Activated T-helper 17 cell treated with anti-CD3 and anti-CD28 coated beads, Interleukin-2, amount 50 U/mL, for 72 hours (primary cell): Measurements from ENCODE around the gene KCNN4. TPM values are rescaled to one million over a fixed set of nuclear protein-coding genes. Genes with fewer than 3 reads are reported as not detected.
"Not testable (repeated sequence)": the region's sequence is repeated elsewhere in the genome, so short reads cannot be mapped to it uniquely, and the experiment has no call there.

ENCODE experiments used
- ATAC-seq: fragments of 150-1000 bp; cut with Tn5 transposase; replicated peaks from 2 replicates; pipeline ENCODE4 v1.10.0; 2021; ENCODE audit warnings: mild to moderate bottlenecking, moderate library complexity
- H3K27ac Mint-ChIP-seq: one replicate; pipeline ENCODE4 v1.8.0; 2022; ENCODE audit warnings: mixed read lengths
- H3K27me3 Mint-ChIP-seq: one replicate; pipeline ENCODE4 v1.8.0; 2022; ENCODE audit warnings: mixed read lengths
- H3K36me3 Mint-ChIP-seq: one replicate; pipeline ENCODE4 v1.8.0; 2022; ENCODE audit warnings: low read depth, mild to moderate bottlenecking, mixed read lengths
- H3K4me1 Mint-ChIP-seq: one replicate; pipeline ENCODE4 v1.8.0; 2022; ENCODE audit warnings: mixed read lengths
- H3K4me3 Mint-ChIP-seq: one replicate; pipeline ENCODE4 v1.8.0; 2022; ENCODE audit warnings: mild to moderate bottlenecking, mixed read lengths
- H3K9me3 Mint-ChIP-seq: one replicate; pipeline ENCODE4 v1.8.0; 2022; ENCODE audit warnings: mixed read lengths
- total RNA-seq, 2 donors: library from RNA; stranded (reverse); gene quantifications; one replicate each; pipeline ENCODE4 v1.2.3, GENCODE V29; 2022

The KCNN4 gene
- total RNA-seq, 2 donors from 2014 or later: 116 to 385 TPM

- no peaks in the 10 kb centered on the region for H3K9me3 Mint-ChIP-seq
- H3K4me3 Mint-ChIP-seq: no peak overlapping the region
- H3K4me1 Mint-ChIP-seq: peaks cover 15% of the 10 kb centered on the region
- H3K36me3 Mint-ChIP-seq: no peaks in the 10 kb centered on the region
- H3K27ac Mint-ChIP-seq: no peak overlapping the region
- ATAC-seq: peak; percentile 56
- H3K27me3 Mint-ChIP-seq: peaks cover 4% of the 10 kb centered on the region
Measured at GRCh38 chr19:43809762-43810696, 29.3 kb upstream of the KCNN4 start.

GRCh38 chr19:43807651-43808050 lies 26.9 kb upstream of the KCNN4 start:
- H3K27ac Mint-ChIP-seq: no peak overlapping the region
- H3K4me3 Mint-ChIP-seq: no peak overlapping the region
- H3K36me3 Mint-ChIP-seq: no peaks in the 10 kb centered on the region
- no peak for ATAC-seq
- no peaks in the 10 kb centered on the region for H3K9me3 Mint-ChIP-seq
- peaks cover 4% of the 10 kb centered on the region for H3K27me3 Mint-ChIP-seq
- peaks cover 19% of the 10 kb centered on the region for H3K4me1 Mint-ChIP-seq

- Mint-ChIP-seq H3K36me3 (no peaks in the 10 kb centered on the region), H3K4me3 (no peak overlapping the region), H3K9me3 (no peaks in the 10 kb centered on the region), H3K27me3 (peaks cover 4% of the 10 kb centered on the region), H3K4me1 (peaks cover 12% of the 10 kb centered on the region), H3K27ac (no peak overlapping the region)
- ATAC-seq: no peak
Measured at GRCh38 chr19:43806848-43807247, 26.1 kb upstream of the KCNN4 start.

GRCh38 chr19:43806401-43806800 lies 25.6 kb upstream of the KCNN4 start:
- ATAC-seq, H3K36me3 Mint-ChIP-seq, H3K4me1 Mint-ChIP-seq, H3K27ac Mint-ChIP-seq, H3K27me3 Mint-ChIP-seq, H3K9me3 Mint-ChIP-seq, H3K4me3 Mint-ChIP-seq: not testable (repeated sequence)

- Mint-ChIP-seq H3K4me1 (peaks cover 5% of the 10 kb centered on the region), H3K27me3 (peaks cover 4% of the 10 kb centered on the region), H3K36me3 (no peaks in the 10 kb centered on the region), H3K9me3 (no peaks in the 10 kb centered on the region), H3K27ac (no peak overlapping the region), H3K4me3 (no peak overlapping the region)
- ATAC-seq: no peak
Measured at GRCh38 chr19:43804432-43804831, 23.7 kb upstream of the KCNN4 start.

GRCh38 chr19:43802216-43802951 lies 21.6 kb upstream of the KCNN4 start, which contains the start of gene LYPD5:
TSS of gene LYPD5 (minus strand) at chr19:43802447. CDS start at chr19:43802380, 67 bp downstream.
- Mint-ChIP-seq H3K36me3 (no peaks in the 10 kb centered on the region), H3K4me3 (no peak within 1 kb of the TSS), H3K27ac (peak within 1 kb of the TSS; percentile 53), H3K27me3 (peaks cover 4% of the 10 kb centered on the region), H3K9me3 (no peaks in the 10 kb centered on the region), H3K4me1 (peaks cover 10% of the 10 kb centered on the region)
- ATAC-seq: no peak

GRCh38 chr19:43799502-43800142 lies 18.8 kb upstream of the KCNN4 start:
- peak overlapping the region; percentile 93 for H3K4me3 Mint-ChIP-seq
- no peaks in the 10 kb centered on the region for H3K27me3 Mint-ChIP-seq
- H3K27ac Mint-ChIP-seq: no peak overlapping the region
- H3K9me3 Mint-ChIP-seq: no peaks in the 10 kb centered on the region
- peaks cover 10% of the 10 kb centered on the region for H3K4me1 Mint-ChIP-seq
- ATAC-seq: no peak
- H3K36me3 Mint-ChIP-seq: no peaks in the 10 kb centered on the region

- peak overlapping the region; percentile 75 for H3K27ac Mint-ChIP-seq
- ATAC-seq: peak; percentile 94
- no peaks in the 10 kb centered on the region for H3K27me3 Mint-ChIP-seq
- H3K4me1 Mint-ChIP-seq: peaks cover 10% of the 10 kb centered on the region
- no peaks in the 10 kb centered on the region for H3K36me3 Mint-ChIP-seq
- no peaks in the 10 kb centered on the region for H3K9me3 Mint-ChIP-seq
- H3K4me3 Mint-ChIP-seq: peak overlapping the region; percentile 93
Measured at GRCh38 chr19:43798546-43799409, 18.0 kb upstream of the KCNN4 start.

- peak; percentile 27 for ATAC-seq
- peak overlapping the region; percentile 93 for H3K4me3 Mint-ChIP-seq
Measured at GRCh38 chr19:43798026-43798545, 17.3 kb upstream of the KCNN4 start.

GRCh38 chr19:43797556-43797955 lies 16.8 kb upstream of the KCNN4 start:
- Mint-ChIP-seq H3K27me3 (no peaks in the 10 kb centered on the region), H3K4me1 (peaks cover 5% of the 10 kb centered on the region), H3K27ac (no peak overlapping the region), H3K36me3 (no peaks in the 10 kb centered on the region), H3K4me3 (peak overlapping the region; percentile 93), H3K9me3 (no peaks in the 10 kb centered on the region)
- no peak for ATAC-seq

More at GRCh38 chr19:43798026-43798545, 17.3 kb upstream of the KCNN4 start:
- peak overlapping the region; percentile 75 for H3K27ac Mint-ChIP-seq
- no peaks in the 10 kb centered on the region for H3K9me3 Mint-ChIP-seq
- peaks cover 10% of the 10 kb centered on the region for H3K4me1 Mint-ChIP-seq
- no peaks in the 10 kb centered on the region for H3K36me3 Mint-ChIP-seq
- H3K27me3 Mint-ChIP-seq: no peaks in the 10 kb centered on the region

- H3K27ac Mint-ChIP-seq: no peak overlapping the region
- H3K27me3 Mint-ChIP-seq: no peaks in the 10 kb centered on the region
- no peak for ATAC-seq
- no peaks in the 10 kb centered on the region for H3K9me3 Mint-ChIP-seq
- H3K4me1 Mint-ChIP-seq: peaks cover 5% of the 10 kb centered on the region
- H3K36me3 Mint-ChIP-seq: no peaks in the 10 kb centered on the region
- peak overlapping the region; percentile 93 for H3K4me3 Mint-ChIP-seq
Measured at GRCh38 chr19:43797118-43797517, 16.3 kb upstream of the KCNN4 start.

GRCh38 chr19:43790587-43790986 lies 9.8 kb upstream of the KCNN4 start:
- Mint-ChIP-seq H3K27me3 (peaks cover 8% of the 10 kb centered on the region), H3K27ac (no peak overlapping the region), H3K36me3 (no peaks in the 10 kb centered on the region), H3K9me3 (no peaks in the 10 kb centered on the region), H3K4me3 (no peak overlapping the region), H3K4me1 (no peaks in the 10 kb centered on the region)
- ATAC-seq: no peak

GRCh38 chr19:43789029-43789428 lies 8.3 kb upstream of the KCNN4 start:
- Mint-ChIP-seq H3K4me1 (peaks cover 7% of the 10 kb centered on the region), H3K27me3 (peaks cover 8% of the 10 kb centered on the region), H3K27ac (no peak overlapping the region), H3K4me3 (no peak overlapping the region), H3K36me3 (peaks cover under 1% of the 10 kb centered on the region), H3K9me3 (no peaks in the 10 kb centered on the region)
- no peak for ATAC-seq
